ENCODE measurements around the gene APH1B.
"Not testable (repeated sequence)": the region's sequence is repeated elsewhere in the genome, so short reads cannot be mapped to it uniquely, and the experiment has no call there.

APH1B gene

DNA sequence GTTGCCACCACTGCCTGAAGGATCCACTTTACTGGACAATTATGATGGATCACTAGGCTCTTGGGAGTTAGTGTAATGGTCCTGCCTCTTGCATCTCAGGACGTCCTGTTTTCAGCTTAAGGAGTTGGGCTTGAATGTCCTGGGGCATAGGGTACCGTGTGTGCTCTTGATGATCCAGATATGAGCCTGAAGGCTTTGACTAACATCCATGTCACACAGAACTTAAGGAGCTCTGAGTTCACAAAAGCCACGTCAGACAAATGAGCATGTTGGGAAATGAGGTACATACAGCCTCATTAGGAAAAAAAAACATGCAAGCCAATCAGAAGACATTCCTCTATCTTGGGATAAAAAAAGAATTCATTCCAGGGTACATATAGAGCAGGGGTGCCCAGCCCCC lies 63.5 kb downstream of the APH1B start:
- Mint-ChIP-seq H3K27ac (no peak overlapping the region), H3K4me3 (no peak overlapping the region), H3K4me1 (peaks cover 25% of the 10 kb centered on the region)

DNA sequence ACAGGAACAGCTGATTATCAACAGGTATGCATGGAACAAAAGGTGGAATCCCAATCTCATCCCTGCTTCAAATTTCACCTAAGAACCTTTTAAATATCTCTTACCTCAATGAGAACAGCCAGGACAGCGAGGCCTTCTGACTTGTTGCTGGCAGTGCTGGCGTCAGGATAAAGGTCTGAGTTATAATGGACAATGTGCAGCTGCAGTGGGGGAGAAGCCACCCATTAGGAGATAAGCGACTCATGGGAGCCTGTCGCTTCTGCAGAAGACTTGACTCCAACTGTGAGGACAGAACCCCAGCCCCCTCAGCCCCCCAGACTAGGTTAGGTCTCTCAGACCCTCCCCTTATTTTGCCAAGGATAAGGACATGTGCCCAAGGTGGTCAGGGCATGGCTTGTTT lies 64.5 kb downstream of the APH1B start:
- Mint-ChIP-seq H3K27ac (no peak overlapping the region), H3K27me3 (ENCODE audit: low read depth, poor library complexity) (peaks cover 26% of the 10 kb centered on the region), H3K4me3 (no peak overlapping the region), H3K4me1 (peaks cover 28% of the 10 kb centered on the region), H3K36me3 (ENCODE audit: low read depth) (peaks cover 42% of the 10 kb centered on the region), H3K9me3 (no peaks in the 10 kb centered on the region)
- TF ChIP-seq, protein P1, sequence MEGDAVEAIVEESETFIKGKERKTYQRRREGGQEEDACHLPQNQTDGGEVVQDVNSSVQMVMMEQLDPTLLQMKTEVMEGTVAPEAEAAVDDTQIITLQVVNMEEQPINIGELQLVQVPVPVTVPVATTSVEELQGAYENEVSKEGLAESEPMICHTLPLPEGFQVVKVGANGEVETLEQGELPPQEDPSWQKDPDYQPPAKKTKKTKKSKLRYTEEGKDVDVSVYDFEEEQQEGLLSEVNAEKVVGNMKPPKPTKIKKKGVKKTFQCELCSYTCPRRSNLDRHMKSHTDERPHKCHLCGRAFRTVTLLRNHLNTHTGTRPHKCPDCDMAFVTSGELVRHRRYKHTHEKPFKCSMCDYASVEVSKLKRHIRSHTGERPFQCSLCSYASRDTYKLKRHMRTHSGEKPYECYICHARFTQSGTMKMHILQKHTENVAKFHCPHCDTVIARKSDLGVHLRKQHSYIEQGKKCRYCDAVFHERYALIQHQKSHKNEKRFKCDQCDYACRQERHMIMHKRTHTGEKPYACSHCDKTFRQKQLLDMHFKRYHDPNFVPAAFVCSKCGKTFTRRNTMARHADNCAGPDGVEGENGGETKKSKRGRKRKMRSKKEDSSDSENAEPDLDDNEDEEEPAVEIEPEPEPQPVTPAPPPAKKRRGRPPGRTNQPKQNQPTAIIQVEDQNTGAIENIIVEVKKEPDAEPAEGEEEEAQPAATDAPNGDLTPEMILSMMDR (IDR thresholded peaks at IDR 0.05): no peak
- DNase-seq: no peak

More for the DNA sequence above, 63.5 kb downstream of the APH1B start:
- no peak for DNase-seq
- Mint-ChIP-seq H3K27me3 (ENCODE audit: low read depth, poor library complexity) (peaks cover 26% of the 10 kb centered on the region), H3K36me3 (ENCODE audit: low read depth) (peaks cover 44% of the 10 kb centered on the region), H3K9me3 (no peaks in the 10 kb centered on the region)
- TF ChIP-seq, protein P1 (IDR thresholded peaks at IDR 0.05): no peak

DNA sequence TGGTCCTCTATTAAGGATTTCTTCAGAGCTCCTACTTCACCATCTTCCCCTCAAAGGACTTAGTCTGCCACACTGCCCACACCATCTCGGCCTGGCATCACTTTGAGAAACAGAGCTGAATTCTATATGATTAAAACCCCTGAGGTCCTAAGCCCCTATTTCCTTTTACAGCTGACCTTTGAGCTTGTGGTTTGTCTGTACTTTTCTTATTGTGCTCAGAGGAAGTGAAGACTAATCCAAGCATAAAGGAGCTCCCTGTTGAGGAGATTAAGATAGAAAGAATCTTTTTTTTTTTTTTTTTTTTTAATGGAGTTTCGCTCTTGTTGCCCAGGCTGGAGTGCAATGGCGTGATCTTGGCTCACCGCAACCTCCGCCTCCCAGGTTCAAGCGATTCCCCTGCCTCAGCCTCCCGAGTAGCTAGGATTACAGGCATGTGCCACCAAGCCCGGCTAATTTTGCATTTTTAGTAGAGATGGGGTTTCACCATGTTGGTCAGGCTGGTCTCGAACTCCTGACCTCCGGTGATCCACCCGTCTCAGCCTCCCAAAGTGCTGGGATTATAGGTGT lies 65.7 kb downstream of the APH1B start:
- H3K36me3 Mint-ChIP-seq (ENCODE audit: low read depth): peaks cover 37% of the 10 kb centered on the region
- peaks cover 24% of the 10 kb centered on the region for H3K27me3 Mint-ChIP-seq (ENCODE audit: low read depth, poor library complexity)
- not testable (repeated sequence) for H3K4me3 Mint-ChIP-seq, DNase-seq, H3K9me3 Mint-ChIP-seq, H3K27ac Mint-ChIP-seq
- peaks cover 40% of the 10 kb centered on the region for H3K4me1 Mint-ChIP-seq

DNA sequence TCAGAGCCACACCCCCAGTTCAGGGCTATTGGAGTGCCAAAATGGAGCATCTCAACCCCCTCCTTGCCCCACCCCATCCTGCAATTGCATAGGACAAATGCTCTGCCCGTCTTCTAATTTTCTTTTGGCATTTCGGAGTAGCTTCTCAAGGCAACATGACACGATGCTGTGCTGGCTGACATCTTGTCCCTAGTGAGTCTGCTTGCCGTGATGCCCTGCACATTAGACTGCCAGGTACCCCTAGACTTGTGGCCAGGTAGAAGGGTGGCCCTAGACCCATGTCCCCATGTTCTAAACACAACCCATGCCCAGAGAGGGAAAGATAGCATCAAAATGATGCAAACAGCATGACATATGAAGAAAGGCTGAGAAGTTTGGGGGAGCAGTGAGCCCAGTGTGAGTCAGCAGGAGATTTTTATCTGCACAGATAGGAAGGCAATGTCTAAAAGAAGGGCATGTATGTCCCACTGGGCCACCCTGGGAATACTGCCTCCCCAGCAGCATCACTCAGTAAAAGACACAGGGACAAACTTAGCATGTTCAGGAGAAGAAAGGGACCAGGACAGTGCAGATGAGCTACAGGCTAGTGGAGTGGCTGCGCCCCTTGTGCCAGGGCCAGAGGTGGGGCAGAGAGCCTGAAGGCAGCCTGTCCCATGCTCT lies 67.5 kb downstream of the APH1B start:
- Mint-ChIP-seq H3K9me3 (no peaks in the 10 kb centered on the region), H3K27me3 (ENCODE audit: low read depth, poor library complexity) (peaks cover 21% of the 10 kb centered on the region), H3K36me3 (ENCODE audit: low read depth) (peaks cover 25% of the 10 kb centered on the region), H3K4me3 (no peak overlapping the region), H3K4me1 (peaks cover 50% of the 10 kb centered on the region), H3K27ac (no peak overlapping the region)
- TF ChIP-seq, protein P1 (IDR thresholded peaks at IDR 0.05): no peak
- DNase-seq: no peak

DNA sequence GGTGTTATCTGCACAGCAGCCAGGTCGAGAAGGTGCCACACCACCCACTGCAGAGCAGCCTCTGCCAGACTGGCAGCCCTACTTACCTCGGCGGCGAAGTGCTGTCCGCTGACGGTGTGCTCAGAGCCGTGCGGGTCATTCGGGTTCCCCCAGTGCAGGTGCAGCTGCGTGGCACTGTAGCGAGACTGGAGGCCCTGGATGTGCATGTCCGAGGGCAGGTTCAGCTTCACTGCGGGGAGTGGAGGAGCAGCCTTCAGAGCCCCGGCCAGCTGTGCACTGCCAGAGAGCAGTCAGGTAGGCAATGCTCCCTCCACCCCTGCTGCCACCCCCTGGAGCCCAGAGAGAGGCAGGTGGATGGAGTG lies 68.0 kb downstream of the APH1B start:
- H3K9me3 Mint-ChIP-seq: no peaks in the 10 kb centered on the region
- peaks cover 50% of the 10 kb centered on the region for H3K4me1 Mint-ChIP-seq
- no peak for DNase-seq
- TF ChIP-seq, protein P1 (IDR thresholded peaks at IDR 0.05): no peak
- peaks cover 19% of the 10 kb centered on the region for H3K27me3 Mint-ChIP-seq (ENCODE audit: low read depth, poor library complexity)
- no peak overlapping the region for H3K4me3 Mint-ChIP-seq
- no peak overlapping the region for H3K27ac Mint-ChIP-seq
- H3K36me3 Mint-ChIP-seq (ENCODE audit: low read depth): peaks cover 20% of the 10 kb centered on the region

DNA sequence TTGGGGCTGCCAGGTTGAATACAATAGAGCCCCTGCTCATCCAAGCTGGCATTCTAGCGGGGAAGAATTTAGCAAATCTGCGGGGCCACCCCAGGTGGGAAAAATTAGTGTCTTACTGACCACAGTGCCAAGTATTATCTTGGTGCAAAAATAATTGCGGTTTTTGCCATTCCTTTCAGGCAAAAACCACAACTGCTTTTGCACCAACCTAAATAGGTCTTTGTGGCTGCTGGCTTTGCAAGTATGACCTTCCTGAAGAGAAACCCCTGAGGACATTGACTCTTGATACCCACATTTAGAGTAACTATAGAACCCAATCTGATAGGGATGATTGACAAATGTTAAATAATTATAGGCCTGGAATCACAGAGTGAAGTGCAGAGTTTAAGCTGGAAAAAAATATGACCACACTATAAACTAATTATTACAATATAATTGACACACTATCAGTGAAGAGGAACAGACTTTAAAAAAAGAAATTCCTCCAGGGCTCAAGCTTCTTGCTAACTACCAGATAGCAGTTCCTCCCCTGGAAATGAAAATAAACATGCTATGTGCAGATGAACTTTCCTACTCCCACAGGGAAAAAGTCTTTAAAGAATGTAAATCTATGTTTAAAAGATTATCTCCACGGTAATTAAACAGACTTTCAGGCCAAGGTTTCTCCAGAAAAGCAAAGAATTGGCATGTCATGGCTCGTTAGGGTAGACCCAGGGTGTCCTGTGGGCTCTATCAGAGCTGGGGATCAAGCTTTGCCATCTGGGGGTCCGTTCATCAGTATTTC lies 69.9 kb downstream of the APH1B start:
- no peak for DNase-seq
- no peak overlapping the region for H3K4me3 Mint-ChIP-seq
- peaks cover 59% of the 10 kb centered on the region for H3K4me1 Mint-ChIP-seq
- peaks cover 10% of the 10 kb centered on the region for H3K27me3 Mint-ChIP-seq (ENCODE audit: low read depth, poor library complexity)
- no peak overlapping the region for H3K27ac Mint-ChIP-seq
- H3K9me3 Mint-ChIP-seq: no peaks in the 10 kb centered on the region
- H3K36me3 Mint-ChIP-seq (ENCODE audit: low read depth): peaks cover 2% of the 10 kb centered on the region
- TF ChIP-seq, protein P1 (IDR thresholded peaks at IDR 0.05): no peak
